Trophoblast cell (in vitro differentiated cells and primary cell): ENCODE measurements around the gene TUBA8.

Experiments used
- DNase-seq, 2 donors: peaks; one replicate each; pipeline ENCODE4 v3.0.0-alpha.2; 2016
- H2AFZ ChIP-seq: 2 replicates; pipeline ENCODE4 v1.6.1; 2013; ENCODE audit warnings: low read length, moderate library complexity, mild to moderate bottlenecking; ENCODE audit not compliant: insufficient read depth, poor library complexity
- H2AK5ac ChIP-seq: 2 replicates; pipeline ENCODE4 v1.6.1; 2013; ENCODE audit warnings: mild to moderate bottlenecking, low read length
- H2BK120ac ChIP-seq: 2 replicates; pipeline ENCODE4 v1.6.1; 2013; ENCODE audit warnings: low read length, mild to moderate bottlenecking, moderate library complexity; ENCODE audit not compliant: insufficient read depth, poor library complexity
- H2BK12ac ChIP-seq: 2 replicates; pipeline ENCODE4 v1.6.1; 2013; ENCODE audit warnings: mild to moderate bottlenecking, low read length, moderate library complexity
- H2BK5ac ChIP-seq: 2 replicates; pipeline ENCODE4 v1.6.1; 2013; ENCODE audit warnings: low read length, low read depth, moderate library complexity, mild to moderate bottlenecking; ENCODE audit not compliant: poor library complexity
- H3K14ac ChIP-seq: 2 replicates; pipeline ENCODE4 v1.6.1; 2013; ENCODE audit warnings: mild to moderate bottlenecking, low read length
- H3K18ac ChIP-seq: 2 replicates; pipeline ENCODE4 v1.6.1; 2013; ENCODE audit warnings: mild to moderate bottlenecking, low read length
- H3K23ac ChIP-seq: 2 replicates; pipeline ENCODE4 v1.6.1; 2013; ENCODE audit warnings: low read length
- H3K27ac ChIP-seq: 2 replicates; pipeline ENCODE4 v1.5.1; 2013; ENCODE audit warnings: low read depth, mild to moderate bottlenecking, inconsistent platforms, low read length, moderate library complexity
- H3K27me3 ChIP-seq: 2 replicates; pipeline ENCODE4 v1.6.1; 2013; ENCODE audit warnings: inconsistent platforms, mild to moderate bottlenecking, low read length, moderate library complexity; ENCODE audit not compliant: insufficient read depth
- H3K36me3 ChIP-seq, 2 experiments: 1 replicate in 1 of 2; 2 replicates in 1 of 2; pipeline ENCODE4 v1.6.1; 2013; ENCODE audit warnings: low read length in 2 of 2, mild to moderate bottlenecking in 2 of 2, moderate library complexity in 1 of 2; ENCODE audit not compliant: insufficient read depth in 2 of 2, control insufficient read depth in 1 of 2
- H3K4ac ChIP-seq: 2 replicates; pipeline ENCODE4 v1.6.1; 2013; ENCODE audit warnings: low read depth, mild to moderate bottlenecking, low read length, moderate library complexity
- H3K4me1 ChIP-seq, 2 experiments: 1 replicate in 1 of 2; 2 replicates in 1 of 2; pipeline ENCODE4 v1.6.1; 2013; ENCODE audit warnings: low read length in 2 of 2, mild to moderate bottlenecking in 2 of 2, moderate library complexity in 1 of 2; ENCODE audit not compliant: insufficient read depth in 2 of 2, control insufficient read depth in 1 of 2
- H3K4me2 ChIP-seq: 2 replicates; pipeline ENCODE4 v1.6.1; 2013; ENCODE audit warnings: inconsistent platforms, mild to moderate bottlenecking, low read length, moderate library complexity
- H3K4me3 ChIP-seq: 2 replicates; pipeline ENCODE4 v1.5.1; 2013; ENCODE audit warnings: mild to moderate bottlenecking, low read depth, low read length, inconsistent platforms
- H3K79me1 ChIP-seq: one replicate; pipeline ENCODE4 v1.6.1; 2013; ENCODE audit warnings: low read length
- H3K79me2 ChIP-seq: 2 replicates; pipeline ENCODE4 v1.6.1; 2013; ENCODE audit warnings: low read length, mild to moderate bottlenecking; ENCODE audit not compliant: control insufficient read depth, insufficient read depth, poor library complexity
- H3K9ac ChIP-seq: 2 replicates; pipeline ENCODE4 v1.6.1; 2013; ENCODE audit warnings: mild to moderate bottlenecking, low read length
- H3K9me3 ChIP-seq: 2 replicates; pipeline ENCODE4 v1.6.1; 2013; ENCODE audit warnings: low read depth, mild to moderate bottlenecking, control low read depth, inconsistent platforms, low read length; ENCODE audit not compliant: insufficient read depth
- H4K12ac ChIP-seq: 2 replicates; pipeline ENCODE4 v1.6.1; 2013; ENCODE audit warnings: low read depth, mild to moderate bottlenecking, low read length, moderate library complexity
- H4K8ac ChIP-seq: 2 replicates; pipeline ENCODE4 v1.6.1; 2013; ENCODE audit warnings: low read depth, mild to moderate bottlenecking, low read length, moderate library complexity
- H4K91ac ChIP-seq: one replicate; pipeline ENCODE4 v1.6.1; 2013; ENCODE audit warnings: low read depth, mild to moderate bottlenecking, low read length, moderate library complexity
- WGBS: extraction: QIAGEN DNeasy Blood & Tissue Kit; methylation state at CpG from one replicate; pipeline ENCODE4 v1.1.7; 2013; ENCODE audit warnings: missing lambda C conversion rate; ENCODE audit not compliant: insufficient read length, insufficient coverage; ENCODE audit errors: extremely low coverage; 5-methylcytosine and 5-hydroxymethylcytosine counted together

Gene TUBA8

GRCh38 chr22:18145676-18146388, 35.2 kb downstream of the TUBA8 start:
- Histone ChIP-seq H2AFZ (no peak overlapping the region), H3K4me3 (no peak overlapping the region), H2BK12ac (no peak overlapping the region), H3K4me1 (no peaks in the 10 kb centered on the region), H3K14ac (no peak overlapping the region), H3K9me3 (peaks cover 1% of the 10 kb centered on the region), H3K27ac (no peak overlapping the region), H4K91ac (no peak overlapping the region), H3K79me2 (no peaks in the 10 kb centered on the region), H2BK120ac (no peak overlapping the region), H3K23ac (no peak overlapping the region), H3K9ac (no peak overlapping the region), H2BK5ac (no peak overlapping the region), H4K12ac (no peak overlapping the region), H3K18ac (no peak overlapping the region), H3K79me1 (no peaks in the 10 kb centered on the region), H2AK5ac (no peak overlapping the region), H4K8ac (no peak overlapping the region), H3K27me3 (no peaks in the 10 kb centered on the region), H3K4ac (no peak overlapping the region), H3K36me3 (no peaks in the 10 kb centered on the region), H3K4me2 (no peak overlapping the region)
- DNase-seq = no peak
- no CpG with 5 or more reads among the region's 23 CpGs for WGBS

- Histone ChIP-seq H3K27ac (no peak overlapping the region), H2BK120ac (no peak overlapping the region), H2AFZ (no peak overlapping the region), H3K4me2 (no peak overlapping the region), H3K4me3 (no peak overlapping the region), H3K9me3 (peaks cover 1% of the 10 kb centered on the region), H3K79me1 (no peaks in the 10 kb centered on the region), H2AK5ac (no peak overlapping the region), H3K79me2 (no peaks in the 10 kb centered on the region), H3K27me3 (no peaks in the 10 kb centered on the region), H3K18ac (no peak overlapping the region), H4K8ac (no peak overlapping the region), H2BK5ac (no peak overlapping the region), H4K91ac (no peak overlapping the region), H3K14ac (no peak overlapping the region), H3K4me1 (no peaks in the 10 kb centered on the region), H3K9ac (no peak overlapping the region), H2BK12ac (no peak overlapping the region), H4K12ac (no peak overlapping the region), H3K23ac (no peak overlapping the region), H3K4ac (no peak overlapping the region), H3K36me3 (no peaks in the 10 kb centered on the region)
- DNase-seq = no peak
- WGBS = no CpG with 5 or more reads among the region's 3 CpGs
Measured at GRCh38 chr22:18146389-18146753, 35.8 kb downstream of the TUBA8 start.

GRCh38 chr22:18147791-18148190, 37.2 kb downstream of the TUBA8 start:
- Histone ChIP-seq H3K27ac (no peak overlapping the region), H3K4me3 (no peak overlapping the region), H2AFZ (no peak overlapping the region), H3K36me3 (no peaks in the 10 kb centered on the region), H2BK5ac (no peak overlapping the region), H3K4me1 (no peaks in the 10 kb centered on the region), H2BK12ac (no peak overlapping the region), H4K12ac (no peak overlapping the region), H3K18ac (no peak overlapping the region), H2BK120ac (no peak overlapping the region), H3K27me3 (no peaks in the 10 kb centered on the region), H3K23ac (no peak overlapping the region), H3K9ac (no peak overlapping the region), H4K91ac (no peak overlapping the region), H3K79me2 (no peaks in the 10 kb centered on the region), H2AK5ac (peak overlapping the region; percentile 62), H3K9me3 (no peaks in the 10 kb centered on the region), H3K79me1 (no peaks in the 10 kb centered on the region), H3K4me2 (no peak overlapping the region), H4K8ac (no peak overlapping the region), H3K14ac (peak overlapping the region; percentile 70), H3K4ac (no peak overlapping the region)
- DNase-seq = no peak
- WGBS = no CpG with 5 or more reads among the region's 5 CpGs

GRCh38 chr22:18148293-18148965, 37.8 kb downstream of the TUBA8 start:
- Histone ChIP-seq H3K9me3 (no peaks in the 10 kb centered on the region), H2BK120ac (no peak overlapping the region), H2BK12ac (no peak overlapping the region), H3K4me2 (no peak overlapping the region), H3K4ac (no peak overlapping the region), H3K18ac (no peak overlapping the region), H2AK5ac (no peak overlapping the region), H3K27me3 (no peaks in the 10 kb centered on the region), H2BK5ac (no peak overlapping the region), H2AFZ (no peak overlapping the region), H4K12ac (no peak overlapping the region), H3K14ac (no peak overlapping the region), H3K36me3 (no peaks in the 10 kb centered on the region), H3K4me3 (no peak overlapping the region), H3K27ac (no peak overlapping the region), H3K79me1 (no peaks in the 10 kb centered on the region), H3K79me2 (no peaks in the 10 kb centered on the region), H3K4me1 (no peaks in the 10 kb centered on the region), H3K9ac (no peak overlapping the region), H4K91ac (no peak overlapping the region), H4K8ac (no peak overlapping the region), H3K23ac (no peak overlapping the region)
- no peak for DNase-seq
- no CpG with 5 or more reads among the region's 17 CpGs for WGBS
